AG08395 (cell line): ENCODE data around the gene EVA1B.
A peak's percentile ranks its signal among the peaks of the same experiment; 100 is the strongest.

Experiments used
- DNase-seq: peaks from one replicate; pipeline ENCODE4 v3.0.0; 2012; ENCODE audit warnings: mixed read lengths, low spot score

EVA1B gene

DNA sequence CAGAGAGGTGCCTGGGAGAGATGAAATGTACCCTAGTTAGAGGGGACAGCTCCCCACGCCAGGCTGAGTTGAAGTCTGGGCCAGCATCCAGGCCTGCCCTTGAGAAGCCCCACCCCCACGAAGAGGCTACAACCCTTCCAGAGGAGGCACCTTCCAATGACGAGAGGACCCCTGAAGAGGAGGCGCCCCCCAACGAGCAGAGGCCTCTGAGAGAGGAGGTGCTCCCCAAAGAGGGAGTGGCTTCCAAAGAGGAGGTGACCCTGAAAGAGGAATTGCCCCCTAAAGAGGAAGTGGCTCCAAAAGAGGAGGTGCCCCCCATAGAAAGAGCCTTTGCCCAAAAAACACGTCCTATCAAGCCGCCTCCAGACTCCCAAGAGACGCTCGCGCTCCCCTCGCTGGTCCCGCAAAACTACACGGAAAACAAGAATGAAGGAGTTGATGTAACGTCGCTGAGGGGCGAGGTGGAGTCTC lies 3.1 kb downstream of the EVA1B start:
- DNase-seq = no peak

DNA sequence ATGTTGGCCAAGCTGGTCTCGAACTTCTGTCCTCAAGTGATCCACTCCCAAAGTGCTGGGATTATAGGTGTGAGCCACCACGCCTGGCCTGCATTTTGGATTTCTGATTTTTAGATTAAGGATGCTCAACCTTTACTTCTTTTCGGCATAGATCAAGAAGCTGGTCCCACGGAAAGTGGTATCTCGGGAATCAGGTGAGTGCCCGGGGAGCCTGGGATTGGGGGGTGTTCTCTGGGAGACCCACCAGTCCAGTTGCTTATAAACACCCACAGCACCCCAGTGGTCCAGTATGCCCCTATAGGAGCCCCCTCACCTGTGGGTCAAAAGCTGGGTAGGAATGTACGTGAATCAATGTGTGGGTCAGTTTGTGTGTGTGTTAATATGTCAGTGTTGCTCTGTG lies 14.0 kb downstream of the EVA1B start:
- DNase-seq = no peak

DNA sequence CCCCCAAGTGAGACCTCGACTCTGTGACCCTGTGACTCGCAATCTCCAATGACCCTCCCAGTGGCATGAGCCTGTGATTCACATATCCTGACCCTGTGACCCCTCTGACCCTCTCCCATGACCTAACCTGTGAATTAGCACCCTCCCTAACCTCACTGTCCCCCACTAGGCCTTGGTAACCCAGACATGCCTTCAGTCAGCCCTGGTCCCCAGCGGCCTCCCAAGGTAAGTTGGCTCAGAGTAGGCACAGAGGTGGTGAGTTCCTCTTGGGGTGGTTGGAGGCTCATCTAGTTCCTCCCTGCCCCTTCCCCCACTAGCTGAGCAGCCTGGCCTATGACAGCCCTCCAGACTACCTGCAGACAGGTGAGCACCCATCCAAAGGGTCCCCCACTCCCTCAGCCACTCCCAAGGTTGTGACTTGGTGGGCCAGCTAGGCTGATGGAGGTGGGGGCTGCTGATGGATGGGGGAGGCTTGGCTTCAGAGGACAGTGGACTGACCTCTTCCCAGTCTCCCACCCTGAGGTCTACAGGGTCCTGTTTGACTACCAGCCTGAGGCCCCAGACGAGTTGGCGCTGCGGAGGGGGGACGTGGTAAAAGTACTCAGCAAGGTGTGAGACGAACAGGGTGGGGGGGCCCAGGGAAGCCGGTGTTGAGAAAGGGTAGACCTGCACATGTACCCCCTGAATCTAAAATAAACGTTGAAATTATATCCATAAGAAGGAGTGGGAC lies 15.7 kb downstream of the EVA1B start:
- no peak for DNase-seq

DNA sequence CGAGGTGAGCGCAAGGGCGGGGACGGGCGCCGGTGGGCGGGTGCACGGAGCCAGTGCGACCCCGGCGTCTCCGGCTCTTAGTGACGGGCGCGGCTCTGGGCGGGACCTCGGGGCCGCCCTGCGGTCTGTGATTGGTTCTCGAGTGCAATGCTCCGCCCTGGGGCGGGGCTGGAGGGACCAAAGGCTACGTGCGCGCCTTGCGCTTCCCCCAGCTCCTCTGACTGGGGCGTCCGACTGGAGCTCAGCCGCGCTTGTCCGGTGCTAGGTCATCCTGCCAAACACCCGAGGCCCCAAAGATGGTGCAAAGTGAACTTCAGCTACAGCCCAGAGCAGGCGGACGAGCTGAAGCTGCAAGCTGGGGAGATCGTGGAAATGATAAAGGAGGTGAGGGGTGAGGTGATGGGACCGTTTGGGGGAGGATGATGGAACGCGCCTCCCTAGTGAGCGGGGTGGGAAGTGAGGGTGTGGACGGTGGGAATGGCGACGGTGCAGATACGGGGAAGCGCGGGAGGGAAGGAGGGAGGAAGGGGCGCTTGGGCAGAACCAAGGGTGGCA lies 16.5 kb downstream of the EVA1B start:
- DNase-seq = peak; percentile 97

DNA sequence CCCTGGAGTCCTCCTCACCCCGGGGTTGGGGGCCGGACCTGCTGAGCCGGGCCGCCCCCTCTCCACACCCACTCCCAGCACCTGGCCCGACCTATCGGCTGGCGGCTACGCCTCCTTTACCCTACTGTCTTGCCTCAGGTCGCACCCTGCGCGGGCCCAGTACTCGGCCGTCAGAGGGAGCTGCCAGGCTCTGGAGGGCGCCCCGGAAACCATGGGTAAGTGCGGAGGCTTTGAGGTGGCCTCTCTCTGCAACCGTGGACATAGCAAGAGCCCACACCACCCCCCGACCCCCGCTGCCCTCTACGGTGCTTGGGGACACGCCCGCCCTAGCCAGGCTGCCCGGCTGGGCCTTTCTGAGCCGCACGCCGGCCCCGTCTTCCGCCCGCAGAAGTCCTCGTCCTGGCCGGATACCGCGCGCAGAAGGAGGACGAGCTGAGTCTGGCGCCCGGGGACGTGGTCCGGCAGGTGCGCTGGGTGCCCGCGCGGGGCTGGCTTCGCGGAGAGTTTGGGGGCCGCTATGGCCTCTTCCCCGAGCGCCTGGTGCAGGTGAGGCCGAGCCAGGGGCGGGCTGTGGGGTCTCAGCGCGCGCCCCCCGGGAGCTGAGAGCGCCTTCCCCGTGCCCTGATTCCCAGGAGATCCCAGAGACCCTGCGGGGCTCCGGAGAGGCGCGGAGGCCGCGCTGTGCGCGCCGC lies 17.1 kb downstream of the EVA1B start, which contains the start of gene SH3D21:
SH3D21 (plus strand) TSS at position 159 of the 692 bp plus-strand sequence; CDS start at position 212, 53 bp downstream.
- DNase-seq = no peak

DNA sequence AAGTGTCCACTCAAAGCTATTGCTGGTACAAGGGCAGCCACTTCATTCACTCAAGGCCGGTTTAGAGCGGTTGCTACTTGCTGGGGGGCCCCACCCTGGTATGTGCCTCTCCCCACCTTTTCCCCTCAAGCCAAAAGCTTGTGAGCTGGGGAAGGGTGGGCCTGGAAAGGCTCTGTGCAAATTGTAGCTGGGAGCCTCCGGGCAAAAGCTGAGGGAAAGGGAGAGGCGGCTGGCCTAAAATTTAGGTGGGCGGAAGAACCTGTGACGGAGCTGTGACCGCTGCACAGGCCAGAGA lies 17.6 kb downstream of the EVA1B start:
- no peak for DNase-seq

DNA sequence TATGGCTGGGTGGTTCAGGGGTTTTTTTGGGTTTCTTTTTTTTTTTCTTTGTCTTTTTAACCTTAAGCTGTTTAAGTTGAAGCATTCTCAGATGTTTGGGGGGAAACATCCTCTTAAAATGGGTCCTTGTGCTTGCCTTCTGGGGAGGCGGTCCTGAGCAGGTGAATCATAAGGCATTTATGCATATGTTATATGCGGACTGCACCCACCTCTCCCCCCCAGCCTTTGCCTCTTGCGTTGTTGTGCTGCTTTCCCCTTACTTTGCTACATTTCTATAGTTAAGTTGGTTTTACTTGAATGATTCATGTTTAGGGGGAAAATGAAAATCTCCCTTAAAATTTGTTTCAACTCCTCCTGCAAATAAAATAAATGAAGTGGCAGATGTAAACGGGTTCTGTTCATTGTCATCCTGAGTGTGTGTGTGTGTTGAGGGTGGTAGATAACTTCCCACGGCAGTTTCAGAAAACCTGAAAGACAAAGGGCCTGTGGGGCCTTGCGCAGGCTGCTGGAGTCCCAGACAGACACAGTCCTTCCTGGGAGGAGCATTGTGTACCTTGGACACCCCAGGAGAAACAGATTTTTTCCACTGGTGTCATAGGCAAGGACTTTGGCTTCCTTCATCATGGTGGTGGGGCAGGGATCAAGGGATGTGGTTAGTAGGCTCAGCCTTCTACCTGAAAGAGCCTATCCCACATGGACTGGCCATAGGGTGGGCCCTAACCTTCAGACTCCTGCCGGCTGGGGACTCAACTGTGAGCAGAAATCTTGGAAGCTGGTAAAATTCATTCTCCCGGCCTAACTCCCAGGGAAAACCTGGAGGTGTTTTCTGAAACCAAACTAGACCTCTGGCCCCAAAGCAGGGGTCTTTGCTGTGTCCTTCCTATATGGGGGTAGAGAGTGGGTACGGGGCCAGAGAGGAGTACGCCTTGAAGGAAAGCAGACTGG lies 18.2 kb downstream of the EVA1B start:
- no peak for DNase-seq

DNA sequence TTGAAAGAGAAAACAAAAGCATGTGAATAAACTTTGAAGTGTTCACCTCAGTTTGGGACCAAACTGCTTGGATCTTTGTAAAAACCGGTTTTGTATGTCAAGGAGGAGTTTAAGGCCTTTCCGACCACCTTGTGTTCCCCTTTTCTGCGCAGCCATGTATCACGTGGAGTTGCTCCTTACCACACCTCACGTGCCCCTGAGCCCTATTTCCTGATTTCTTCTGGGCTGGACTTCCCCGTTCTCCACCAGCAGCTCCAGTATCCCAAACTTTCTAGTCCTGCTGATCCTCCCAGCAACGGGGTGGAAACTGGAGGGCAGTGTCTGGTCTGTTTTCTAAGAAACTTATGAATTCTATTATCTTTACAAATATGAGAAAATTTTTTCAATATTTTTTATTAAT lies 18.9 kb downstream of the EVA1B start:
- DNase-seq = no peak

DNA sequence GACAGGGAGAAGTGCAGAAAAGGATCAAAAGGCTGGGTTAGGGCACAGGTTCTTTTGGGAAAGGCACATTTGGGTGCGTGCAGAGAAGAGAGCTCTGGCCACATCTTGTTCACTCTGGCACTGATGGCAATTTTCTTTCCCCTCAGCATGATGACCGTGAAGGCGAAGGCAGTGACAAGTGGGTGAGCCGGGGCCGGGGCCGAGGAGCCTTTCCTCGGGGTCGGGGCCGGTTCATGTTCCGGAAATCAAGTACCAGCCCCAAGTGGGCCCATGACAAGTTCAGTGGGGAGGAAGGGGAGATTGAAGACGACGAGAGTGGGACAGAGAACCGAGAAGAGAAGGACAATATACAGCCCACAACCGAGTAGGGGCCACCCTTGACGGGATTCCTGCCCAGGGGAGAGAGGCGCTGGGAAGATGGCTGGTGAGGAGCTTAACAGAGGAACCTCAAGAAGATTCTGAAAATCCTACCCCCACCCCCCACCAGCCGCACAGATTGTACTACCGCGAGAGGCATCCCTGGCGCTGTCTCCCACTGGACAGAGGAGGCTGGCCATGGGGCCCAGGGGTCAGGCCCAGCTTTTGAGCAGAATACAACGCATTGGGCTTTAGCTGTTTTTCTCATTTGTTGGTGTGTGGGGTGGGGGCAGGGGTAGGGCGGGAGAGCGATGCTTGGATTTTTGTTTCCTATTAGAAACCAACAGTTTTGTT lies 19.6 kb downstream of the EVA1B start:
- no peak for DNase-seq

DNA sequence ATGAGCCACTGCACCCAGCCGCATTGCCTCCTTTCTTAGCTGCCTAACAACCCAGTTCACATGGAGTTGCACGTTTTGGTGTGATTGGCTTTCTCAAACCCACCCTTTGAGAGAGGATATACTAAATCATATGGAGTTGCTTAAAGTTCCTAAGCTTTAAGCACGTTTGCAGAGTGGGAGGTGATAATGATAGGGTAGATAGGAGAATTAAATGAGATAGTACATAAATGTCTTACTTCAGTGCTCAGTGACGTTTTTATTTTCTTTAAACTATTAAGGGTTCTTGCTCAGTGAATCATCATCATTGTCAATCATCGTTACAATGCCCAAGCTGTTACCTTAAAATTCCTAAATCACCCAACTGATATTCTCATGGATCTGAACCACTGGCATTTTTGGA lies 20.2 kb downstream of the EVA1B start:
- DNase-seq = no peak

DNA sequence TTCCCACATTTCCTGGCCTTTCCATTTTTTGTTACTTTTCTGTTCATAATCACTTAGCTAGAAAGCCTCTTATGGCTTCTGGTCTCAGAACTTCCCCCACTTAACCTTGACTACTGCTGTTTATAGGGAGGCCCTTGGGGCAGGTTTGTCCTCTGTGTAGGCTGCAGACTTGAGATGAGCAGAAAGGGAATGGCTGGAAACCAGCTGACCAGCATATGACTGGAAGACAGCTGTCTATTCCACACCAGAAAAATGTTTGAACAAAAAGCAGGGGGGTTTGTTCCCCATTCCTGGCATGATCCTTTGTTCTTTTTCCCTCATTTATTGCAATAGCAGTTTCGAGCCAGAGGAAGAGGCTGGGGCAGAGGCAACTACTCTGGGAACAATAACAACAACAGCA lies 22.2 kb downstream of the EVA1B start:
- DNase-seq = no peak

DNA sequence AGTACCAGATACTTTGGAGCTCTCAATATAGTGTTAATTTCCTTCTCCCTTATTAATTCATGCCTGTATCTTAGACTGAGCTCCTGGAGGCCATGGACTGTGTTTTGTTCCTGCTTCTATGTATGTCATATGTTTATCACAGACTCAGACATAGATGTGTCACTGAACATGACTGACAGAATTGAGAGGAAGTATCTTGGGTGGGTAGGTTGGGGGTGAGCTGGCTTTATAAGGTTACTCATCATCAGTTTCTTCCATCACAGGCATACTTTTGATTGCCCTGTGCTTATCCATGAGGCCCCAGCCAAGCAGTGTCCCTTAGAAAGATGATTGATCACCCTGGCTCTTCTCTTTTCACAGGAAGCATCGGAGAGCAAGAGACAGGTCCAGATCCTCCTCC lies 22.9 kb downstream of the EVA1B start:
- no peak for DNase-seq

DNA sequence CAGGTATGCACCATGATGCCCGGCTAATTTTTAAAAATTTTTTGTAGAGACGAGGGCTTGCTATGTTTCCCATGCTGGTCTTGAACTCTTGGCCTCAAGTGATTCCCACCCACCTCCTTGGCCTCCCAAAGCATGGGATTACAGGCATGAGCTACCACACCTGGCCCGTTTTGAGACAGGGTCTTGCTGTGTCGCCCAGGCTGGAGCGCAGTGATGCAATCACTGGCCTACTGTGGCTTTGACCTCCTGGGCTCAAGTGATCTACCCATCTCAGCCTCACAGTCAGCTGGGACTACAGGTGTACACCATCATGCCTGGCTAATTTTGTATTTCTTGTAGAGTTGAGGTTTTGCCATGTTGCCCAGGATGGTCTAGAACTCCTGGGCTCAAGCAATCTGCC lies 24.8 kb downstream of the EVA1B start:
- no peak for DNase-seq

DNA sequence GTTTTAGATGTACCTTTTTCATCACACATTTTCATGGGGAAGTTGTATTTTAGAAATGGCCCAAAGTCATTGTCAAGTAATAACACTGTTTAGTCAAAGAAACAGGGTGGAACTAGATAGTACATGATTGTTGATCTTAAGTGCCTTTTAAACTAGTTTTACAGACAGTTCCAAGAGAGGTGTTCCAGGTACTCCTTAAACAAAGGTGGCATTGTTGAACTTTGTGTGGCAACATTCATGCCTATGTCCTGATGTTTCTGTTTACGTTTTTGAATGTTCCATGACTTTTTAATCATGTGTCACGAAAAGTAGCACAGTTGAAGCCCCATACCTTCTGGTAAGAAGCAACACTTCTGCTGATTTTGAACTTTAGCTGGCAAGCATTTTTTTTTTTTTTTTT lies 26.4 kb downstream of the EVA1B start:
- DNase-seq = no peak

DNA sequence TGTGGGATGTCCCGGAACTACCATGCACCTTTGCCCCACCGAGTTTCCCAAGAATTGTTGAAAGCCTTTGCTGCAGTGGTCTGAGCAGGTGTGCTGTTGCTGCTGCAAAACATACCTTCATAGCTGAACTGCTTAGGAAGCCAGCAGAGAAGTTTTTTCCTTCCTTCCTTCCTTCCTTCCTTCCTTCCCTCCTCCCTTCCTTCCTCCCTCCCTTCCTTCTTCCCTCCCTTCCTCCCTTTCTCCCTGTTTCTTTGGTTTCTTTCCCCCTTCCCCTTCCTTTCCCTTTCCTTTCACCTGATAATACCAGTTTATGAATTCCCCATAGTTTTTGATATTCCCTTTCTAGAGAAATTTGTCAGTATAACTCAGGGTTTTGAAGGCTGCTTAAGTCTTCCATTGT lies 28.1 kb downstream of the EVA1B start:
- no peak for DNase-seq

DNA sequence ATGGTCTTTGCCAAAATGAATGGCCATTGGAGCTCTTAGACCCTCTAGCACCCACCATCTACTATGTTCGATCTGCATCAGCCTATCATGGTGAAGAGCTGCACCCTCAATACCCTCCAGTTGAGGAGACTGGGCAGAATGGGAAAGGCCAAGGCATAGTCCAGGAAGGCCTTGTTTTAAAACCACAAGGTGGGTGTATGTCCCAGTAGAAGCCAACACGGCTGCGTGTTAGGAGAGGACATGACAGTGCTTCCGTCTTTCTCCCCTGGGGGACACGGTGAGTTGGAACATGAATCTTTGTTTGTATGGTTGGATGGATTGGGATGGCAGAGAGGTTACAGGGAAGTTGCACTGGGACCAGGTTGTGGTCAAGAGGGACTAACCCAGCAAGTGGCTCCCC lies 35.9 kb downstream of the EVA1B start:
- no peak for DNase-seq

DNA sequence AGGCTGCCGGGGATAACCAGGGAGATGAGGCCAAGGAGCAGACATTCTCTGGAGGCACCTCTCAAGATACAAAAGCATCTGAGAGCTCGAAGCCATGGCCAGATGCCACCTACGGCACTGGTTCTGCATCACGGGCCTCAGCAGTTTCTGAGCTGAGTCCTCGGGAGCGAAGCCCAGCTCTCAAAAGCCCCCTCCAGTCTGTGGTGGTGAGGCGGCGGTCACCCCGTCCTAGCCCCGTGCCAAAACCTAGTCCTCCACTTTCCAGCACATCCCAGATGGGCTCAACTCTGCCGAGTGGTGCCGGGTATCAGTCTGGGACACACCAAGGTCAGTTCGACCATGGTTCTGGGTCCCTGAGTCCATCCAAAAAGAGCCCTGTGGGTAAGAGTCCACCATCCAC lies 36.6 kb downstream of the EVA1B start:
- no peak for DNase-seq

DNA sequence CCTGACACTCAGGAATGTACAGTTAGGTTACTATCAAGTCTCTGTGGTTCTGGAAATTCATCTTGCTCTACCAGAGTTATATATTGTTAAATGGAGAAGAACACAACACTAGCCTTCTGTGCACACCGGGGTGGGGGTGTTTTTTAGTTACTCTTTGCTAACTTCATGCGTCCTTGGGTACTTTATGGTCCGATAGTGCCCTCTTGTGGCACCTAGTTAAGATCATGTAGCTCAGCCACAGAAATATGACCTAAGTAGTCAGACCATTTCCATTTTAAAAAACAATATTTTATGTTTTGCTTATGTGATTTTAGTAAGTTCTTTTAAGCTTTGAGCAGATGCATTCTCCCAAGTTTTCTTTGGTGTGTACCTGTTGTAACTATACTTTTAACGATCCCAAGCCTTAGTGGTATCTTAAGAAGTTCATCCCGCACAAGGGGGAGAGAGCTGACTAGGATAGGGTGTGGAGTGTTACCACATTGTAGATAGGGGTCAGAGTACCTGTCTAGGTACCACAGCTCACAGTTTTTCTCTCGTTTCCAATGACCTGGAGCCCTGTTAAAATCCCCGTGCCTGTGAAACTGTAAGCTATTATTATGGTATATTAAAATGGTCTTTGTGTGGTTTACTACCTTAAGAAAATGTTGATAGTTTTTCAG lies 37.9 kb downstream of the EVA1B start:
- DNase-seq = peak; percentile 82

DNA sequence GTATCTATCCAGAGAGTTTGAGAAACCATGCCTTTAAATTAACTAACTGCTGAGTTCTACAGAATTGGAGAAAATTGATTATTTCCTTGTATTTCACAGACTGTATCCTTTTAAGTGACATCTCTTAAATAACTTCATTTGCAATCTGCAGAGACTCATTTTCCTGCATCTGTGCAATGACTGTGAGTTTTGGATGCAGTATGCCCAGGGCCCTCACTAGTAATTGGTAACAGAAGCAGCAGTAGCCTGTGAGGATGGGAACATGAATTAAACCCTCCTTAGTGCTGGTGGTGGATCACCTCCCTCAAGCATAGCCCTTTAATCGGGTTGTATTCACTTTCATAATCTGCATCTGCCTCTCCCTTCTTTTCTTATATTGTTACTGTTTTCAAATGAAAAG lies 38.9 kb downstream of the EVA1B start:
- no peak for DNase-seq

DNA sequence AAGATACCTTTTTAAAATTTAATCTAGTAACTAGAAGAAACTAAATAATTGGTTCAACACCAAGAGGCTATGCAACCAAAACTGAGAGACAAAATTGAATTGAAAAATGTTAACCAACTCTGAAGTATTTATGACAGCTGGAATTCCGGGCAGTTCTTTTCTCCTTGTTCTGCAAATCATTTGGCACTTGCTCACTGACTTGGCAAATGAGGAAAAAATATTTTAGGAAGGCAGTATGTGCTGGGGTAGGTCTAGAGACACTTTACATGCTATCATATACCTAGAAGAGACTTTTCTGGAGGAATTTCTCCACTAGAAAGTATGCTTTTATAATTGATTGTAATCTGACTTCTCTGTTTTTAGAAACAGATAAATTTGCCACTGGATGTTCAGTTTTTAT lies 39.4 kb downstream of the EVA1B start:
- DNase-seq = no peak

DNA sequence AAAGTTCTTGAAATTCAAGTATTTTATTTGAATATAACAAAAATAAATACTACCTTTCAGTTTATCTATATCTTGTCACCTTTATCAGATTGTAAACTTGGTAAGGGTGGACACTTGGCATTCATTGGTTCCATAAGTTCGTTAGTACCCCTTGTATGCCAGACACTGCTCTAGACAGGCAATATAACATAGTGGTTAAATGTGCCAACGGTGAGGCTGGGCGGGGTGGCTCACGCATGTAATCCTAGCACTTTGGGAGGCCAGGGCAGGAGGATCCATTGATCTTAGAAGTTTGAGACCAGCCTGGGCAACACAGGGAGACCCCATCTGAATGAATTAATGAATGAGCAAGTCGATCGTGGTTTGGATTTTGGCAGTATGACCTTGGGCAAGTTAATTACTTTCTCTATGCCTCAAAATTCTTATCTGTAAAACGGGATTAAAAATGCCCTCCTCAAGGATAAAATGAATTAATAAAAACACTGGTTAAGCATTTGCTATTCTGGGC lies 43.6 kb downstream of the EVA1B start:
- DNase-seq = no peak
